GM12891 (cell line): ENCODE data around the gene SMARCAD1.

ENCODE experiments used
- POLR2A ChIP-seq: IDR thresholded peaks from 2 replicates; pipeline ENCODE4 v1.6.1; 2011; ENCODE audit warnings: low read depth, low read length, control low read depth
- POLR2AphosphoS5 ChIP-seq: IDR thresholded peaks from 2 replicates; pipeline ENCODE4 v1.6.1; 2011; ENCODE audit warnings: low read depth, low read length, control low read depth
- POU2F2 ChIP-seq: IDR thresholded peaks from 2 replicates; pipeline ENCODE4 v1.6.1; 2011; ENCODE audit warnings: low read depth, mild to moderate bottlenecking, control low read depth, low read length, moderate library complexity
- TAF1 ChIP-seq: IDR thresholded peaks from 2 replicates; pipeline ENCODE4 v1.6.1; 2011; ENCODE audit warnings: low read depth, low read length, control low read depth

DNA sequence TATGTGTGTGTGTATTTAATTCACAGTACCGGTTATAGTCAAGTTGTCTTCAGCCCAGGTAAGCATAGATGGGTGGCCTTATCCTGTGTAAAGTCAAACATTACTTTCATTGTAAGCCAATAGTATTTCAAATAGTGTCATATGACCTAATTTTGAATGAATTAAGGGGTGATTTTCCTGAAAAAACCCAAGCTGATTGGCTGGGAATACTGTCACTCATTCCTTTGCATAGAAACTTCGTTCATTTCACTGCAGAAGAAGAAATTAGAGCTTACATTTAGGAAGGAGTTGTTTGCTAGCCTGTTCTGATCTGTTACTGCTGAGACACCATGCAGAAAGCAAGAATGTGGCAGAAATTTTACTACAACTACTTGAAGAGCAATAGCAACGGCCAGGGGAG, 45.4 kb downstream of the SMARCAD1 start:
- no peak for TF ChIP-seq POLR2A
- TF ChIP-seq TAF1: no peak
- TF ChIP-seq POU2F2: no peak
- TF ChIP-seq POLR2AphosphoS5: no peak
